GM13976 (cell line): ENCODE data around the gene PRPSAP1.
"Not testable (repeated sequence)": the region's sequence is repeated elsewhere in the genome, so short reads cannot be mapped to it uniquely, and the experiment has no call there.

Experiments
- DNase-seq: peaks from one replicate; pipeline ENCODE4 v3.0.0; 2012; ENCODE audit warnings: low spot score
- in situ Hi-C: fragments of 300-500 bp; cut with MboI; formaldehyde crosslinking; loops from one replicate; pipeline ENCODE4 v1.12.0; 2022; ENCODE audit warnings: low sequenced_read_pairs, mixed read lengths, inconsistent platforms; ENCODE audit not compliant: unreplicated experiment
- TF ChIP-seq, protein P1 (sequence below): IDR thresholded peaks from 2 replicates; pipeline ENCODE4 v1.5.1; 2012; ENCODE audit warnings: borderline replicate concordance, mild to moderate bottlenecking; ENCODE audit not compliant: insufficient read depth; ENCODE audit errors: extremely low read depth, missing control alignments, control extremely low read depth

Gene PRPSAP1

DNA sequence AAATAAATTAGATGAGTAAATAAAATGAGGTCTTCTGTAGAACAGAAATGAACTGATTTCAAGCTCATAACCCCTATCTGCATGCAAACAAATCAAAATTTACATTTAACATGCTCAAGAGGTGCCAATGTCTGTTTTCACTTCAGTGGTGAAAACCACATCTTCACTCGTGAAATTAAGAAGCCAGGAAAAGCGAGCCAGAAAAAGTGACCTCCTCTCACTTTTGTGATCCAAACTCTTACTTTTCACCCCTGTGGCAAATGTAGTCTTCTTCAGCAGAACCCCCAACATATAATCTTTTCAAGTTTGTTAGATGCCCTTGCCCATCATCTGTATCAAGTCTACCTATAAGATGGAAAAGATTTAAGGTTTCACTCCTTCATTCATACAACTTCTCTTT is 36.2 kb downstream of the PRPSAP1 start:
- in situ Hi-C loops: no loop called here
- no peak for DNase-seq
- TF ChIP-seq, protein P1, sequence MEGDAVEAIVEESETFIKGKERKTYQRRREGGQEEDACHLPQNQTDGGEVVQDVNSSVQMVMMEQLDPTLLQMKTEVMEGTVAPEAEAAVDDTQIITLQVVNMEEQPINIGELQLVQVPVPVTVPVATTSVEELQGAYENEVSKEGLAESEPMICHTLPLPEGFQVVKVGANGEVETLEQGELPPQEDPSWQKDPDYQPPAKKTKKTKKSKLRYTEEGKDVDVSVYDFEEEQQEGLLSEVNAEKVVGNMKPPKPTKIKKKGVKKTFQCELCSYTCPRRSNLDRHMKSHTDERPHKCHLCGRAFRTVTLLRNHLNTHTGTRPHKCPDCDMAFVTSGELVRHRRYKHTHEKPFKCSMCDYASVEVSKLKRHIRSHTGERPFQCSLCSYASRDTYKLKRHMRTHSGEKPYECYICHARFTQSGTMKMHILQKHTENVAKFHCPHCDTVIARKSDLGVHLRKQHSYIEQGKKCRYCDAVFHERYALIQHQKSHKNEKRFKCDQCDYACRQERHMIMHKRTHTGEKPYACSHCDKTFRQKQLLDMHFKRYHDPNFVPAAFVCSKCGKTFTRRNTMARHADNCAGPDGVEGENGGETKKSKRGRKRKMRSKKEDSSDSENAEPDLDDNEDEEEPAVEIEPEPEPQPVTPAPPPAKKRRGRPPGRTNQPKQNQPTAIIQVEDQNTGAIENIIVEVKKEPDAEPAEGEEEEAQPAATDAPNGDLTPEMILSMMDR: no peak

DNA sequence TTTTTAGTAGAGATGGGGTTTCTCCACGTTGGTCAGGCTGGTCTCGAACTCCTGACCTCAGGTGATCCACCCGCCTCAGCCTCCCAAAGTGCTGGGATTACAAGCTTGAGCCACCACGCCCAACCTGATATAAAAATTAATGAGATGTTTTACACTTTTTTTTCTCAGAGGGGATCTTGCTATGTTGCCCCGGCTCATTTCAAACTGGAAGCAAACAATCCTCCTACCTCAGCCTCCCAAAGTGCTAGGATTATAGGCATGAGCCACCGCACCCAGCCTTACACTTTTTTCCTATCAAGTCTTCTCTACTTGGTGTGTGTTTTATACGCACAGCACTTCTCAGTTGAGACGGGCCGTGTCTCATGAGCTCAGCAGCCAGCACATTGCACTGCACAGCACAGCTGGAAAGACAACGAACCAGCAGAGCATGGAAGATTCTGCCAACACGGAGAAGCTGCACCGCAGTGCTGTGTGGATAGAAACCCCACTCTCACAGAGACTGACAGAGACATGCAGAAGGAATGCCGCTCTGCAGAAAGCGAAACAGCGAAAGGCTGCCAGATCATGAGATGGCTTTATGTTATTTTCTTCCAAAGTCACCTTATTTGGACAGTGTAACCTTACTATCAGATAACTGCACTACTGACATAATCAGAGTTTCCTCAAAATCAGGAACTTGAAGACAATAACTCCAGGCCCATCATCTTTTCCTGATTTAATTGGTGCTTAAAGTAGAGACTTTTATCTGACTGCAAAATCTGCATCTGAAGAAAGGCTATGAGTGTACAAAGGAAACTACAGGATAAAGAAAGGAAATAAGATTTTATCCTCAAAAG is 39.1 kb downstream of the PRPSAP1 start:
- in situ Hi-C loops: no loop called here
- TF ChIP-seq, protein P1: no peak
- no peak for DNase-seq

DNA sequence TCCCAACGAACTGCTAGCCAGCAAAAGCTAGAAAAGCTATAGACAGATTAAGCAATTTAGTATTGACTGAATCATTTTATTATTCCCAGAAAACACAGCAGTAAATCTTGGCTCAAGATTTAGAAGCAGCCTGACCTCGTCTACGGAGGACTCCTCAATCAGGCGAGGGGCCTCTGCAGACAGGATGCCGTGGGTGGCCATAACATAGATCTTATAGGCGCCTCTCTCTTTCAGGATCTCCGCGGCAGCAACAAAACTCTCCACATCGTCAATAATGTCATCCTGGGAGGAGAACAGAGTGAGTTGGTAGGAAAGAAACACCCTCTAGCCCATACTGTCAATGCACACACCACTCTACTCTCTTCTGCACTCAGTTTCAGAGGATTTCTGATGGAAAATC is 41.0 kb downstream of the PRPSAP1 start:
- TF ChIP-seq, protein P1: no peak
- no peak for DNase-seq
- in situ Hi-C loops: no loop called here

DNA sequence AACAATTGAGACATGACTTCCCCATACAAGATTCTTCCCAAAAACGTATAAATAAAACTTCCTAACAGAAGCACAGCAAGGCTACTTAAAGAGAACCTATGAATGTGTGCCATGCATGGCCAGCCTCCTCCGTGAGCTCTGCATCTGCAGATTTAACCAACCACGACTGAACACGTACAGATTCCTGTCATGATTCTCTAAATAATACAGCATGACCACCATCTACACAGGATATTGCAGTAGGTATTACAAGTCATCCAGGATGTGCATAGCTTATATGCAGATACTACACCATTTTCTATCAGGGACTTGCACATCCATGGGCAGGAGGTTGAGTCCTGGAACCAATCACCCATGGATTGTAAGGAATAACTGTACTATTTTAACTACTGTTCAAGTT is 44.3 kb downstream of the PRPSAP1 start:
- in situ Hi-C loops: no loop called here
- no peak for DNase-seq
- TF ChIP-seq, protein P1: no peak

DNA sequence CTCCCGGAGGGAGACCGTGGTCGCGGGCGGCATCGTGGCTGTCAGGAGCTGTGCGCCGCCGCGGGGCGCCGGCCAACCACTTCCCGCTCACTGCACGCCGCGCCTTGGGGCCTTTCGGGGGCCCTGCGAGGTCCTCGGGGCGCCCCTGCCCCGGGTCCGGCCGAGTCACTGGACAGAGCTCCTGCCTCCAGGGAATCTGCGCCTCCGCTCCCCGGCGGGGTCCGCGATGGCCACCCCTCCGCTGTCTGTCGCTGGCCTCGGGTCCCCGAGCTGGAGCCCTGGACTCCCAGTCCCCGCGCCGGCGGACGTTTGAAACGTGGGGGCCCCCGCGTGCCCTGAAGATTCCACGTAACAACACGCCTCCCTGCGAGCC is 45.8 kb downstream of the PRPSAP1 start, which contains the start of gene QRICH2:
QRICH2 (minus strand) TSS at position 311 of the 373 bp plus-strand sequence; CDS start at position 33, 278 bp downstream.
- TF ChIP-seq, protein P1: no peak
- DNase-seq: no peak
- in situ Hi-C loops: no loop called here

DNA sequence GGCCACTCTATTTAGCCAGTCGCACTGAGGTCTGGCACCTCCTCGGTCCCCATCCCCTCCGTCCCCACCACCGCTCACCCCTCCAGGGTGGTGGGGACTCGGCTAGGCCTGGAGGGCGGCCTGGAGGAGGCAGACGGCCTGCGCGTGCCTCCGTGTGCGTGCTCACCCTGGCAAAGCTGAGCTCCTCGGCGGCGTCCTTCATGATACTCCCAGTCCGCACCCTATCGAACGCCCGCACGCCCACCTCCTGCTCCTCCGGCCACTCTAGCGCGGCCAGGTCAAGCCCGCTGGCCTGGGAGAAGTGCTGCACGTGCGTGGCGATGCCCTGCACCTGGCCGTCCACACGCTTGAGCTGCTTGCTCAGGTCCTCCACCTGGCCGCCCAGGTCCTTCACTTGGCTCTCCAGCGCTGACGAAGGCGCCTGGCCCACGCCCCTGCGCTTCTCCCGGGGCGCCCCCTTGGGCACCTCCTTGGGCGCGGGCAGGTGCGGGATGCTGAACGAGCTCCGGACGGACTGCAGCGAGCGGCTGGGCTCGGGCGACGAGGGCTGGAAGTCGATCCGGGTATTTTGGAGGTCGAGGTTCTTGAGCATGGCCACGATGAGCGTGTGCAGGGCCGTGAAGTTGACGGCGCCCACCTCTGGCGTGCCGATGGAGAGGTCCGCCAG is 46.3 kb downstream of the PRPSAP1 start:
- TF ChIP-seq, protein P1: no peak
- no peak for DNase-seq
- in situ Hi-C loops: no loop called here

DNA sequence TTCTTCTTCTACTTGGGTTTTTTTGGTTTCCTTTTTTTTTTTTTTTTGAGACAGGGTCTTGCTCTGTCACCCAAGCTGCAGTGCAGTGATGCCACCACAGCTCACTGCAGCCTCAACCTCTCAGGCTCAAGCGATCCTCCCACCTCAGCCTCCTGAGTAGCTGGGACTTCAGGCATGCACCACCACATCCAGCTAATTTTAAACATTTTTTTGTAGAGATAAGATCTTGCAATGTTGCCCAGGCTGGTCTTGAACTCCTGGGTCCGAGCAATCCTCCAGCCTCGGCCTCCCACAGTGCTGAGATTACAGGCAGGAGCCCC is 48.6 kb downstream of the PRPSAP1 start:
- DNase-seq, in situ Hi-C loops: not testable (repeated sequence)
